ENCODE results near the gene ZNF664.
A peak's percentile ranks its signal among the peaks of the same experiment; 100 is the strongest.

ZNF664 gene

DNA sequence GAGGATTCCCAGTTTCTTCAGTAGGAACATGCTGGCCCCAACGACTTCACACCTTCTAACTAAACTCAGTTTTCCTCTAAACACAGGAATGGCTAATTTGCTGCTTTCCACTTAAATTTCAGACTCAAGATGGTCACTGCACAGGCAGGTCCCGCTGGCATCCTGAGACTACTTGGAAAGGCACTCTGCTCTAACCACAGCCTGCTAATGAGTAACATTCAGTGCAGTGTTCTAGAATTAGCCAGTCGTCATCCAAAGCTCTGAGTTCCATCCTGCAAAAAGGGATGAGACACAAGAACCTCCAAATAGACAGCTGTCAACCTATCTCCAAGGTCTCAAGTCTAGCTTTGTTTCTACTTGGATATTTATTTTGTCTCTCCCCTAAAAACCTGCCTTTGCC lies 6.4 kb upstream of the ZNF664 start:
- H3K9ac ChIP-seq (ENCODE audit: low read length) = no peak overlapping the region
- TF ChIP-seq EZH2phosphoT487 (IDR thresholded peaks at IDR 0.05; ENCODE audit: low read depth) = no peak
- TF ChIP-seq CTCF (IDR thresholded peaks at IDR 0.05; ENCODE audit: low read depth, low read length) = no peak
- H4K20me1 ChIP-seq (ENCODE audit: insufficient read depth, low read length) = no peaks in the 10 kb centered on the region
- H3K27ac ChIP-seq (ENCODE audit: low read length) = no peak overlapping the region
- H3K4me2 ChIP-seq (ENCODE audit: low read length) = no peak overlapping the region
- no peaks in the 10 kb centered on the region for H3K36me3 ChIP-seq (replicated peaks; ENCODE audit: low read depth, low read length)
- peaks cover 6% of the 10 kb centered on the region for H3K4me1 ChIP-seq (ENCODE audit: low read length)
- H3K79me2 ChIP-seq (ENCODE audit: low read length) = no peaks in the 10 kb centered on the region; the same call in 1 of the 2 replicates
- H3K4me3 ChIP-seq (ENCODE audit: low read length) = no peak overlapping the region
- no peaks in the 10 kb centered on the region for H3K27me3 ChIP-seq (ENCODE audit: low read depth, low read length)
- no peaks in the 10 kb centered on the region for H3K9me3 ChIP-seq (ENCODE audit: insufficient read depth, low read length)
- H2AFZ ChIP-seq (ENCODE audit: low read depth, low read length) = no peak overlapping the region

- no peaks in the 10 kb centered on the region for H3K27me3 ChIP-seq (ENCODE audit: low read depth, low read length)
- no peak overlapping the region for H3K4me3 ChIP-seq (ENCODE audit: low read length)
- H3K4me2 ChIP-seq (ENCODE audit: low read length) = no peak overlapping the region
- no peaks in the 10 kb centered on the region for H3K36me3 ChIP-seq (replicated peaks; ENCODE audit: low read depth, low read length)
- no peak overlapping the region for H2AFZ ChIP-seq (ENCODE audit: low read depth, low read length)
- no peaks in the 10 kb centered on the region for H3K9me3 ChIP-seq (ENCODE audit: insufficient read depth, low read length)
- no peak overlapping the region for H3K27ac ChIP-seq (ENCODE audit: low read length)
- H3K79me2 ChIP-seq (ENCODE audit: low read length) = no peaks in the 10 kb centered on the region; the same call in 1 of the 2 replicates
- TF ChIP-seq EZH2phosphoT487 (IDR thresholded peaks at IDR 0.05; ENCODE audit: low read depth) = no peak
- TF ChIP-seq CTCF (IDR thresholded peaks at IDR 0.05; ENCODE audit: low read depth, low read length) = no peak
- H3K9ac ChIP-seq (ENCODE audit: low read length) = no peak overlapping the region
- H3K4me1 ChIP-seq (ENCODE audit: low read length) = peaks cover 6% of the 10 kb centered on the region
- H4K20me1 ChIP-seq (ENCODE audit: insufficient read depth, low read length) = no peaks in the 10 kb centered on the region
Measured at GRCh38 chr12:123967121-123967586, 5.9 kb upstream of the ZNF664 start.

GRCh38 chr12:123971449-123971769 lies 1.6 kb upstream of the ZNF664 start:
- peak overlapping the region; percentile 77 for H3K9ac ChIP-seq (ENCODE audit: low read length)
- H3K27me3 ChIP-seq (ENCODE audit: low read depth, low read length) = no peaks in the 10 kb centered on the region
- no peaks in the 10 kb centered on the region for H4K20me1 ChIP-seq (ENCODE audit: insufficient read depth, low read length)
- no peak overlapping the region for H3K27ac ChIP-seq (ENCODE audit: low read length)
- peak overlapping the region; percentile 79 for H3K4me3 ChIP-seq (ENCODE audit: low read length)
- H3K36me3 ChIP-seq (replicated peaks; ENCODE audit: low read depth, low read length) = peaks cover 6% of the 10 kb centered on the region
- TF ChIP-seq CTCF (IDR thresholded peaks at IDR 0.05; ENCODE audit: low read depth, low read length) (no peak), EZH2phosphoT487 (IDR thresholded peaks at IDR 0.05; ENCODE audit: low read depth) (no peak)
- peaks cover 16% of the 10 kb centered on the region for H3K4me1 ChIP-seq (ENCODE audit: low read length)
- H2AFZ ChIP-seq (ENCODE audit: low read depth, low read length) = 0 out of 2 replicates have a peak overlapping the region, but pooled peaks have one; percentile 2
- H3K4me2 ChIP-seq (ENCODE audit: low read length) = peak overlapping the region; percentile 91
- peaks cover 18% of the 10 kb centered on the region for H3K79me2 ChIP-seq (ENCODE audit: low read length)
- no peaks in the 10 kb centered on the region for H3K9me3 ChIP-seq (ENCODE audit: insufficient read depth, low read length)

DNA sequence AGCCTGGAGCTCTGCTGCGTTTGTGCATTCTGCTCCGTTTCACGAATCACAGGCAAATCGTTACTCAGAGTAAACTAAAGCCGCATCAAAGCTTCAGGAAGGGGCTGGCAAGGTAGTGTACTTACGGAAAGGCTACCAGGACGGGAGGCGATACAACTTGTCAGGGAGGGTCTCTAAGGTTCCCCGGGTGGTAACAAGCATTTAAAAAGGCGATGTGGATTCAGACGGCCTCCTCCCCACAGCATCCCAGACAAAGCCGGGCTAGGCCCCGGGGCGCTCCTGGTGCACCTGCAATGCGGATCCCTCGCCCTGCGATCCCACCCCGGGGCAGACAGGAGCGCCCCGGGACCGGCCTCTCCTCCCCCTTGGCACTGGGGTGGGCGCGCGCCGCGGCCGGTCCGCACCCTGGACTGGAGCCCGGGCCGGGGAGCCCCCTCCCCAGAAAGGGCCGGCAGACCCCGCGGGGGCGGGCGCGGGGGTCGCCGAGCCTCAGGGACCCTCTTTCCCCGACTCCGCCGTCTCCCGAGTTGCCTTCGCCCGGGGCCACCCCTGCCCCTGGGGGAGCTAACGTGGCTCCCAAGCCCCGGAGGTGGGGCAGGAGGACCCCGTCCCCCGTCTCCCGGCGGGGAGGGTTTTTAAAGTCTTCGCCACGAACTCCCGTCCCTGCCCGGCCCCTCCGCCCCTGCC lies 1.1 kb upstream of the ZNF664 start:
- Histone ChIP-seq H3K36me3 (replicated peaks; ENCODE audit: low read depth, low read length) (peaks cover 8% of the 10 kb centered on the region), H3K4me2 (ENCODE audit: low read length) (peak overlapping the region; percentile 91), H3K4me1 (ENCODE audit: low read length) (peaks cover 16% of the 10 kb centered on the region), H3K9ac (ENCODE audit: low read length) (peak overlapping the region; percentile 77), H2AFZ (ENCODE audit: low read depth, low read length) (peak overlapping the region; percentile 2), H3K27me3 (ENCODE audit: low read depth, low read length) (no peaks in the 10 kb centered on the region), H3K79me2 (ENCODE audit: low read length) (peaks cover 18% of the 10 kb centered on the region), H4K20me1 (ENCODE audit: insufficient read depth, low read length) (no peaks in the 10 kb centered on the region), H3K9me3 (ENCODE audit: insufficient read depth, low read length) (no peaks in the 10 kb centered on the region), H3K4me3 (ENCODE audit: low read length) (peak overlapping the region; percentile 79), H3K27ac (ENCODE audit: low read length) (no peak overlapping the region)
- no peak for TF ChIP-seq CTCF (IDR thresholded peaks at IDR 0.05; ENCODE audit: low read depth, low read length)
- TF ChIP-seq EZH2phosphoT487 (IDR thresholded peaks at IDR 0.05; ENCODE audit: low read depth) = no peak
